NT2/D1 (cell line): ENCODE data around the gene NPY5R.

Experiments
- DNase-seq: peaks from one replicate; pipeline ENCODE4 v3.0.0-alpha.2; 2011; ENCODE audit warnings: low read depth, low spot score
- H3K27me3 ChIP-seq: 2 replicates; pipeline ENCODE4 v1.6.0; 2011; ENCODE audit warnings: mild to moderate bottlenecking; ENCODE audit not compliant: insufficient read length, insufficient read depth
- H3K36me3 ChIP-seq: 2 replicates; pipeline ENCODE4 v1.6.1; 2011; ENCODE audit warnings: mild to moderate bottlenecking, low read length, mixed read lengths; ENCODE audit not compliant: insufficient read depth, insufficient read length
- H3K4me1 ChIP-seq: 2 replicates; pipeline ENCODE4 v1.5.1; 2011; ENCODE audit not compliant: insufficient read depth, insufficient read length
- H3K4me3 ChIP-seq: 2 replicates; pipeline ENCODE4 v1.5.1; 2011; ENCODE audit warnings: low read depth; ENCODE audit not compliant: insufficient read length
- H3K9ac ChIP-seq: 2 replicates; pipeline ENCODE4 v1.6.0; 2011; ENCODE audit warnings: low read depth; ENCODE audit not compliant: insufficient read length
- H3K9me3 ChIP-seq: 2 replicates; pipeline ENCODE4 v1.5.1; 2011; ENCODE audit warnings: mild to moderate bottlenecking, low read length; ENCODE audit not compliant: insufficient read depth
- SUZ12 ChIP-seq: IDR thresholded peaks from 2 replicates; pipeline ENCODE4 v1.6.1; 2011; ENCODE audit not compliant: insufficient read length, insufficient read depth; ENCODE audit errors: extremely low read depth
- YY1 ChIP-seq: IDR thresholded peaks from 2 replicates; pipeline ENCODE4 v1.6.1; 2011; ENCODE audit not compliant: insufficient read length, insufficient read depth
- ZNF274 ChIP-seq: IDR thresholded peaks from 2 replicates; pipeline ENCODE4 v1.6.1; 2011; ENCODE audit warnings: mild to moderate bottlenecking, low read depth, low read length

NPY5R gene

DNA sequence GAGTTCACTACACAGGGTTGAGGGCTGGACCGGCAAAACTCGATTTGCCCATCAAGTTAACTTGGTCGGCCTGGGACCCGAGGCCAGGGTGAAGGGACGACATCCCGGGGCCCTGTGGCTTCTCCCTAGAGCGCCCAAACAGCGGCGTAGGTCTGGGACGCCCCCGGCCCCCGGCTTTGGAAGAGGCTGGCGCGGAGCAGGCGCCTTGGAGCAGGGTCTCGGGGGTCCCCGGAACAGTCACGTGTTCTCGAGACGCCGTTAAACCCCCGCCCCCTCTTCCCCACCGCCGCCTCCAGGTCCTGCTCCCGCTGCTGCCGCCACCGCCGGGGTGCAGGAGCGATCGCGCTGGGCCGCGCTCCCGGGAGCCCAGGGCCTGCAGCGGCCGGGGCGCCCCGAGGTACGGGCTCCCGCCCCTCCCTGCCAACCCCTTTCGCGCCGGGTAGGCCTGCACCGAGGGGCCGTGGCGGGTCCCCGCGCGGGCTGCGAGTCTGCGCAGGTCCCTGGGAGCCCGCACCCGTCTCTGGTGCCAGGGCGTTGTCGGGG is at the start of gene NPY5R:
Gene NPY5R (plus strand): TSS at position 289 of the 543 bp plus-strand sequence. CDS start 6,382 bp downstream, outside the sequence.
- peak within 1 kb of the TSS; percentile 67 for H3K9ac ChIP-seq
- H3K4me3 ChIP-seq, result peak within 1 kb of the TSS; percentile 55
- H3K27me3 ChIP-seq, result peaks cover 39% of the 10 kb centered on the region
- H3K36me3 ChIP-seq, result no peaks in the 10 kb centered on the region
- H3K9me3 ChIP-seq, result no peaks in the 10 kb centered on the region
- no peak for DNase-seq
- TF ChIP-seq SUZ12 (no peak), YY1 (no peak), ZNF274 (no peak)
- H3K4me1 ChIP-seq, result no peaks in the 10 kb centered on the region

- TF ChIP-seq YY1, result no peak
- TF ChIP-seq ZNF274, result no peak
- no peak for TF ChIP-seq SUZ12
- Histone ChIP-seq H3K9me3 (no peaks in the 10 kb centered on the region), H3K9ac (no peak overlapping the region), H3K4me1 (no peaks in the 10 kb centered on the region), H3K4me3 (no peak overlapping the region), H3K36me3 (no peaks in the 10 kb centered on the region), H3K27me3 (no peaks in the 10 kb centered on the region)
- no peak for DNase-seq
Measured at GRCh38 chr4:163295138-163295537, 48.6 kb upstream of the NPY5R start.

- Histone ChIP-seq H3K36me3 (no peaks in the 10 kb centered on the region), H3K4me1 (no peaks in the 10 kb centered on the region), H3K4me3 (no peak overlapping the region), H3K27me3 (no peaks in the 10 kb centered on the region), H3K9ac (no peak overlapping the region), H3K9me3 (no peaks in the 10 kb centered on the region)
- DNase-seq, result no peak
- TF ChIP-seq YY1 (no peak), ZNF274 (no peak), SUZ12 (no peak)
Measured at GRCh38 chr4:163300445-163300844, 43.2 kb upstream of the NPY5R start.

- DNase-seq, result no peak
- H3K36me3 ChIP-seq, result no peaks in the 10 kb centered on the region
- no peak overlapping the region for H3K9ac ChIP-seq
- no peaks in the 10 kb centered on the region for H3K27me3 ChIP-seq
- H3K4me3 ChIP-seq, result no peak overlapping the region
- H3K4me1 ChIP-seq, result no peaks in the 10 kb centered on the region
- H3K9me3 ChIP-seq, result no peaks in the 10 kb centered on the region
- TF ChIP-seq YY1, result no peak
- TF ChIP-seq SUZ12, result no peak
- TF ChIP-seq ZNF274, result no peak
Measured at GRCh38 chr4:163303069-163303468, 40.6 kb upstream of the NPY5R start.

DNA sequence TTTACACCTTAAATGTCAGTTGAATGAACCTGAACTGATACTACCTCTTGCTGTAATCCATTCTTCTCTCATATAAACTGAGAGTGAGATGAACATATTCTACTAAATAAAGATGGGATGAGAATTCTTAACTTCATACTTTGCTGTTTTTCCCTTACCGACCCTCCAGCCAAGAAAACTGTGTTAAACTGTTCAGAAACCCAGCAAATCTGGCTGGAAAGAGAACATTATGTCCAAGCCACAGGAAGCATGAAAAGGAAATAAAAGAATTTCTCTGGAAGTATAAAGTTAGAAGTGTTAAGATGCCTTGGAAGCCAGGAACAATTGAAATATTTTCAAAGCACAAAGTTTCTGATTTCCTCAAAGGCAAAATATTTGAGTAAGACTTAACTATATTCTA is 34.2 kb upstream of the NPY5R start:
- Histone ChIP-seq H3K9ac (no peak overlapping the region), H3K27me3 (no peaks in the 10 kb centered on the region), H3K4me1 (no peaks in the 10 kb centered on the region), H3K9me3 (no peaks in the 10 kb centered on the region), H3K36me3 (no peaks in the 10 kb centered on the region), H3K4me3 (no peak overlapping the region)
- no peak for DNase-seq
- TF ChIP-seq YY1 (no peak), SUZ12 (no peak), ZNF274 (no peak)

GRCh38 chr4:163317110-163317509 is 26.6 kb upstream of the NPY5R start:
- no peak for TF ChIP-seq YY1
- TF ChIP-seq ZNF274, result no peak
- no peak for TF ChIP-seq SUZ12
- H3K36me3 ChIP-seq, result no peaks in the 10 kb centered on the region
- peak; percentile 16 for DNase-seq
- no peaks in the 10 kb centered on the region for H3K4me1 ChIP-seq
- H3K27me3 ChIP-seq, result no peaks in the 10 kb centered on the region
- no peak overlapping the region for H3K9ac ChIP-seq
- H3K9me3 ChIP-seq, result peaks cover 26% of the 10 kb centered on the region
- no peak overlapping the region for H3K4me3 ChIP-seq

- Histone ChIP-seq H3K36me3 (no peaks in the 10 kb centered on the region), H3K4me3 (peak overlapping the region; percentile 59), H3K27me3 (peaks cover 20% of the 10 kb centered on the region), H3K9ac (no peak overlapping the region), H3K4me1 (no peaks in the 10 kb centered on the region), H3K9me3 (peaks cover 6% of the 10 kb centered on the region; the same call in 1 of the 2 replicates)
- TF ChIP-seq SUZ12 (no peak), ZNF274 (no peak), YY1 (no peak)
- no peak for DNase-seq
Measured at GRCh38 chr4:163330916-163331628, 12.6 kb upstream of the NPY5R start.
